ENCODE results near the gene RBKS.
"Not testable (repeated sequence)": the region's sequence is repeated elsewhere in the genome, so short reads cannot be mapped to it uniquely, and the experiment has no call there.

RBKS gene

DNA sequence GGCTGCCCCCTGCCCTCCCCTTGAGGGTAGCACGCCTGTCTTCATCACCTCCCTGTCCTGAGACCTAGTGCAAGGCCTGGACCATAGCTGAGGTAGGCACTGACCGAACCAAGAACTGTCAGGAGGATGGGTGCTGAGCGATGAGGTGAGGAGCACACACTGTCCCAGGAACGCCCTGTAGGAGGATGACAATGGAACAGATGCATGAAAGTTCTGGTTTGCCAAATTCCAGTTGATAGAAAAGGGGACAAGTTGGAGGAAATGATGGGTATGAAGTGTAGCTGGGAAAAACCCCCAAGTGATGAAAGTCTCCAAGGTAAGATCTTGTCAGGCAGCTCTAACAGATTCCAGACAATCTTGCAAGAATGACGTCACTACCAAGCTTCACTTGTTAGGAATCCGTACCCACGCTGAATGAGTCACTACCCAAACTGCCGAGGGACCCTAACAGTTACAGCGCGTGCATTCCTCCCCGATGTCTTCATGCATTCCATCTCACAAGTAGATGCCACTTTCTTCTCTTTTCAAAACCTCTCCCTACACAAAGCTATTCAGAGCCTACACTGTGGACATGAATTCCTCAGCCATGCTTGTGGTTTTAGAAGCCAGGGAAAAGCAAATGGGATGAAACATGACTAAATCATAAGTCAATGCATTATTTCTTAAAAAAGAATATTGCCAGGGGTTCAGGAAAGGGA is 91.1 kb downstream of the RBKS start:
- DNase-seq (ENCODE audit: low read depth): peak; percentile 100

GRCh38 chr2:27798486-27798885 is 91.7 kb downstream of the RBKS start:
- DNase-seq (ENCODE audit: low read depth): no peak

- DNase-seq (ENCODE audit: low read depth): no peak
These were observed 92.3 kb downstream of the RBKS start for GRCh38 chr2:27797841-27798240.

- no peak for DNase-seq (ENCODE audit: low read depth)
These were observed 93.1 kb downstream of the RBKS start for GRCh38 chr2:27796791-27797765.

GRCh38 chr2:27795868-27796277 is 94.3 kb downstream of the RBKS start:
- peak; percentile 81 for DNase-seq (ENCODE audit: low read depth)

DNA sequence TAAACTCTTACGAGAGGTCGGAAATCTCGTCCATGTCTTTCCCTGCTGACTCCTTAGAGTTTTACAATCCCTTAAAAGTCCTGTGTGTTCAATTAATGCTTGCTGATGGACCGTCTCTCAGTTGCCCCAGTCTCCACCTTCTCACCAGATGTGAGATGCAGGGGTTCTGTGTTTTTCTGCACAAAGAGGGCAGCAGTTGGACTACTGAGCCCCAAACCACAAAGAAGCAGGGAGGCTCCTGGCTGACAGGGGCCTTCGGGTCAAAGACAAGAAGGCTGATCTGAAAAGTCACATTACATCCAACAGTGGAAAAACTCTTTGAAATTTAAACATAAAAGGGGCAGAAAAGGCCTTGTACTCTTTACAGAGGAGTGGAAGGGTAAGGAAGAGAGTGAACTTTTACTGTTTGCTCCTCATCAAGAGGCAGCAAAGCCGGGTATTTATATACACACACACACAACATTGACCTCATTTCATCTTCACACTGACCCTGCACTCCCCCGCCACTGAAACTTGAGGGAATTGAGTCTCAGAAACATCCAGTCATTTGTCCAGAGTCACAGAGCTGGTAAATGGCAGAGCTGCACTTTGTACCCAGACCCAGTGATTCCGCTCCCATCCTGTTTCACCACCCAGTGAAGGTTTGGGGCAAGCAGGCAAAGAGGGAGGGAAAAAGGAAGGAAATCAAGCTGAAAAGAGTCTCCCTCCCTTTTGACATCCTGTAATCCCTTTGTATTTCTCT is 94.9 kb downstream of the RBKS start:
- no peak for DNase-seq (ENCODE audit: low read depth)

GRCh38 chr2:27792759-27793158 is 97.4 kb downstream of the RBKS start:
- peak; percentile 85 for DNase-seq (ENCODE audit: low read depth)

GRCh38 chr2:27790796-27791195 is 99.4 kb downstream of the RBKS start:
- no peak for DNase-seq (ENCODE audit: low read depth)

DNA sequence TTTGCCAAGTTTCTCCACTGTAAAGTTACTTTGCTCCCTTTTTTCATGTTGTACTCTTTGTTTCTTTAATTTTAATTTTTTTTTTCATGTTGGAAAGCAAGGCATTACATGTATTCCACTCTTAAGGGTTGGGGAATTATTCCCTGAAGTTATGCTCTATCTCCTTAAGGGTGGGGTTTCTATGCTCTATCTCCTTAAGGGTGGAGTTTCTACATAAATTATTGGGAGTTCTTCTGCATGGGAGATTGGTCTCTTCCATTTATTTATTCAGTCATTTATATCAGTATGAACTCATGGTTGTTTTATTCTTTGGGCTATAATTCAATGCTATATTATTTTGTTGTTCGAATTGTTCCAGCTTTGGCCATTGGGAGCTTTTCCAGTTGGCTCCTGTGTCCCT is 107.5 kb downstream of the RBKS start:
- no peak for DNase-seq (ENCODE audit: low read depth)

DNA sequence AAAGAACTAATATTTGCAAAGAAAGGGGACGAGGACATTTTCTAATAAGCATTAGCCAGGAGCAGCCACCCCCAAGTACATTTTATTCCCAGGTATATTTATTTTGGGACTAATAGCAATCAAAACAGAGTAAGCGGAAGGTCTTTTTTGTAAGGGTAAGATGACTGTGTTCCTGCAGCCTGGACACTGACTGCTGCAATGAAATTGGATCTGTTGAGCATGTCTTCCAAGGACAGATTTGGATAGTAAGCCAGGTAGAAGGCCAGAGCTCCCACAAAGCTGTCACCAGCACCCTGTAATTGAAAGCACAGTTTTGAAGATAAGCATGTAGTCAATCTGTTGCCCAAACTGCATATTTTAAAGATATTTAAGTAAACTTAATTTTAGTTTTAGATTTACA is 108.7 kb downstream of the RBKS start:
- no peak for DNase-seq (ENCODE audit: low read depth)

GRCh38 chr2:27779417-27780055 is 110.7 kb downstream of the RBKS start:
- DNase-seq (ENCODE audit: low read depth): no peak

DNA sequence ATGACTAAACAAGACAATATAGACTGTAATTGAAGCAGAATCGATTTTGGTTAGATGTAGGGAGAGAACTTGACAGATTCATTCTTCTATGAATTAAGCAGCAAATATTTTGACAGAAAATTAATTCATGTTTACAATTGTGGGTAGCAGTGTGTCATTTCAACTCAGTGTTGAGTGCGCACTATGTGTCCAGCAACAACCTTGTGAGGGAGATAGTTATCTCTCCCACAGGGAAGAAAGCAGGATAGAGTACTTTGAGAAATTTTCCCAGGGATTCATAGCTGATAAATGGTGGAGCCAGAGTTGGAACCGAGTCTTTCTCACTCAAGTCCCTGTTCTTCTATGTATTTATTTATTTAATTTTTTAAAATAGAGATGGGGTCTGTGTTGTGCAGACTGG is 113.5 kb downstream of the RBKS start:
- DNase-seq (ENCODE audit: low read depth): peak; percentile 46

- peak; percentile 89 for DNase-seq (ENCODE audit: low read depth)
These were observed 114.1 kb downstream of the RBKS start for GRCh38 chr2:27776097-27776496.

DNA sequence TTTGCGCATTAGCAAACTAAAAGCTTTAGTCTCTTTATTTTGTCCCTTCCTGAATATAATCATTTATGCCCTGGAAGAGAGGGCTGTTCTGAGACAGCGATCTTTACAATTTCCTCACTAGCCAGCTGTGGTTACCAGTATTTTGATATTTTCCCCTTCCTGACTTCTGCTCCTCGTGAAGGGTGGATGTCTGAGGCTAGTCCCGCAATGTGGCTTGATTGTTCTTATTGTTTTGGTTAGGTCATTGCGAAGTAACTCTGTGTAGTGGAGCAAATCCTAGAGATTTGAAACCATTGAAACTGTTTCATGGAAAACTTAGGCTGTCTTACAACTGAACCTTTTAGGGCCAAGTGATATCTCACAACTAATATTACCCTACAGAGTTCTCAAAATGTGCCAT is 116.2 kb downstream of the RBKS start:
- no peak for DNase-seq (ENCODE audit: low read depth)

DNA sequence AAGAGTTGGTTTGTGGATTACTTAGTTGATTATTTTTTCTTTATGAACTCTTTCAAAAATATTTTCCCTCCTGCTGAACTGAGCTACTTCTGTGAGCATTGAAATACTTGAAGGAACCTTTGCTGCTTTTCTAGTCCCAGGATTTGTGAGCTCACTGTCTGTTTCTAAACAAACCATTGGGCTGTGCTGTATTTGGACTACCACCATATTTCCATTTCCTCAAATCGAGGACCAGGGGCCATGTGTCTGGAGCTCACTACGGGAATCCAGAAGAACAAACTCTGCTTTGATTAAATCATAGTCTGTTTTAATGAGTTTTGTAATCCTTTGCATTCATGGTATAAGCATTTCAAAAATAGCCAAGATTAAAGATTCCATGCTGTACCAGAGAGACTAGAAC is 117.4 kb downstream of the RBKS start:
- peak; percentile 36 for DNase-seq (ENCODE audit: low read depth)

DNA sequence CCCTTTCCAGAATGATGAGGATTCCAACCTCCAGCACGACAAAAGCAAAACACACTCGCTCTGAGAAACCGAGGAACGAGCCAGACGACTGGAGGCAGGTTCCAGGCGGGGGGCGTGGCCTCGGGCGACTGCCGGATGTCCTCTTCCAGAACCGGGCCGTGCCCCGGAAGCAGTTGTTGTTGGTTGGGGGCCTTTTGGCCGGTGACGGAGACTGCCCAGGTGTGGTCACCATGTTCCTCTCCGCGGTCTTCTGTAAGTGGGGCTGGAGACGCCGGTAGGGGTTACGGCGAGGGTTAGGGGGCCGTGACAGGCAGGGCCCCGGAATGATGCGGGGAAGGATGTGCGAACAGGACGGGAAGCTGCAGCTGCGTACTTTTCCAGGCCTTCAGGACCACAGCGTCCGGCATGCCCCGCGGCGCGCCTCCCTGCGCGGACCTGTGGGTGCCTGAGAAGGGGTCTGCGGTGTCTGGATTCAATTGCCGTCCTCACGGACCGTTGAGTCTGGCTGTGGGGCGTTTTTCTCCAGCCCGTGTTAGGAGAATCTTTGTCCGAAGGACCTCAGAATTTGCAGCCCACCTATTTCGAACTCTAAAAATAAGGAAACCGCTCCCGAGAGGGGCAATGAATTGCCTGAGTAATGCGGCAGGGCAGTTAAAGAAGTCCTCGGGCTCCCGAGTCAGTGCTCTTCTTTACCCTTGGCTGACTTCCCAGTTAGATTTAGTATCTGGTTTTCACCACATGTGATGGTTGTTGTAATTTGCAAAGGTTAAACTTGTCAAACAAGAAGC is 118.4 kb downstream of the RBKS start, which contains the start of gene MRPL33:
Gene MRPL33 (plus strand): TSS at position 172 of the 788 bp plus-strand sequence. CDS start 59 bp downstream, at position 231.
- peak; percentile 89 for DNase-seq (ENCODE audit: low read depth)

DNA sequence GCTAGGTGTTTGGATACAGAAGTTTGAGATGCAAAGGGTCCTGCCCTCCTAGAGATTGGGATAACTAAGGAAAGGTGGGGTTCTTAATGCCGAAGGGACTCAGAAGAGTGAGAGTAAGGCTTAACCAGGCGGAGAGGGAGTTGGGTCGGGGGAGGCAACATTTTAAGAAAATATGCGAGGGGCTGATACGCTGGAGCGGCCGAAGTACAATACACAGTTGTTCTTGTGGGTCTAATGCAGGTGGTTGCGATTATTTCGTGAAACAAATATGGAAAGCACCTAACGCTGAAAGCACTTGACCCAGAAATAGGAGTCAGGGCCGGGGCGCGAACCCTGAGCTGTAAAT is 119.0 kb downstream of the RBKS start:
- DNase-seq (ENCODE audit: low read depth): no peak

GRCh38 chr2:27766287-27766661 is 123.9 kb downstream of the RBKS start:
- no peak for DNase-seq (ENCODE audit: low read depth)

DNA sequence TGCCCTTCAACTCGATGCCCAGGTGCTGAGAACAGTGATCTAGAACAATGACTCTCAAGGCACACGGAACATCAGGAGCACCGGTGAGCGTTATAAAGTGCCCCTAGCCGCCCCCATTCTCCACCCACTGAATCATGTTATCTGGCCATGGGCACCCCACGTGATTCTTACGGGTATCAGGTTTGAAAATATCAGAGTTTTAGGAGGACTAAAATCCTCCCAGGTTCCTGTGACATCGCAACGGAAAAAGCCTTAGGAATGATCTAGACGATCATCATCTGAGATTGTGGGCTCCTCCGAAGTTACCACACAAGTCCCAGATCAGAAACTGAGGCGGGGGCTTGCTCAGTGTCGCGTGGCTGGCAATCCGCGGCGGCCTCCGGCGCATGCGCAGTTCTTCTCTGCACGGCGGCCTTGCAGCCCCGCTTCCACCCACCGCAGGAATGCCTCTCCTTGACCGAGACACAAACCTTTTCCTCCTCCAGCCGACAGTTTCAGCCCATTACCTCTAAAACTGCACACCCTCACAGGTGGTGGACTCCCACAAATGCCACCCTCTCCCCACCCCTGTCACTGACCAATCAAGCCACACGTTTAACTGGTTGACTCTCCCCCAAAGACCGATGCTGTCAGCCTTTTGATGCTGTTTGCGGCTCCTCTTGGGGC is 124.4 kb downstream of the RBKS start:
- peak; percentile 26 for DNase-seq (ENCODE audit: low read depth)

DNA sequence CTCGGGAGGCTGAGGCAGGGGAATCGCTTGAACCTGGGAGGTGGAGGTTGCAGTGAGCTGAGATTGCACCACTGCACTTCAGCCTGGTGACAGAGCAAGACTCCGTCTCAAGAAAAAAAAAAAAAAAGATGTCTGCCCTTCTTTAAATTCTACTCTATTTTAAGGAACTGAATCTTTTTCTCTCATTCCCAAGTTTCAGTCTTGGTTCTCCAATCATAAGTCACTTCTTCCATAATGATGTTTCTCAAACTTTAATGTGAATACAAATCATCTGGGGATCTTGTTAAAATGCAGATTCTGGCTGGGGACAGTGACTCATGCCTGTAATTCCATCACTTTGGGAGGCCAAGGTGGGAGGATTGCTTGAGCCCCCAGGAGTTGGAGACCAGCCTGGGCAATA is 125.7 kb downstream of the RBKS start:
- DNase-seq (ENCODE audit: low read depth): not testable (repeated sequence)

GRCh38 chr2:27763907-27764267 is 126.3 kb downstream of the RBKS start:
- DNase-seq (ENCODE audit: low read depth): no peak
